GM19025 (cell line): Measurements from ENCODE around the gene FTO.
"Not testable (repeated sequence)": the region's sequence is repeated elsewhere in the genome, so short reads cannot be mapped to it uniquely, and the experiment has no call there.

Source experiments
- ATAC-seq: cut with Tn5 transposase; IDR thresholded peaks from one replicate; pipeline ENCODE4 v1.9.1; 2021; ENCODE audit warnings: mild to moderate bottlenecking, low read depth, moderate library complexity; ENCODE audit not compliant: unreplicated experiment

FTO gene

GRCh38 chr16:53703590-53704444 is at the start of gene FTO, which contains the start of gene RPGRIP1L:
Gene FTO (plus strand): TSS chr16:53704156.
Gene RPGRIP1L (minus strand): TSS chr16:53703859. CDS start chr16:53700723, 3,136 bp downstream.
- ATAC-seq, result peak; percentile 99

DNA sequence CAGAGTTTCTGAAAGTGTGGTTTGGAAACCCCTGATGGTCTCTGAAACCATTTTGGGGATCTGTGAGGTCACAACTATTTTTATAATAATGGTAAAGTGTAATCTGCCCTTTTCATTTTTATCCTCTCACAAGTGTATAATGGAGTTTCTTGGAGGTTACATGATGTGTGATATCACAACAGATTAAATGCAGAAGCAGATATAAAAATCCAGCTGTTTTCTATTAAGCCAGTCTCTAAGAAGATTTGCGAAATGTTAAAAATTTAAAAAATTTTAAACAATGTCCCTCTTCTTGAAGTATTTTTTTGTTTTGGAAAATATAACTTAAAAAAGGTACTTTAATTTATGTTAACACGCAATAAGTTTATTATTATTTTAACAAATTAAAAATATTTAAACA is 49.0 kb upstream of the FTO start:
- no peak for ATAC-seq

- ATAC-seq, result no peak
These were observed 41.9 kb upstream of the FTO start for GRCh38 chr16:53662072-53662471.

DNA sequence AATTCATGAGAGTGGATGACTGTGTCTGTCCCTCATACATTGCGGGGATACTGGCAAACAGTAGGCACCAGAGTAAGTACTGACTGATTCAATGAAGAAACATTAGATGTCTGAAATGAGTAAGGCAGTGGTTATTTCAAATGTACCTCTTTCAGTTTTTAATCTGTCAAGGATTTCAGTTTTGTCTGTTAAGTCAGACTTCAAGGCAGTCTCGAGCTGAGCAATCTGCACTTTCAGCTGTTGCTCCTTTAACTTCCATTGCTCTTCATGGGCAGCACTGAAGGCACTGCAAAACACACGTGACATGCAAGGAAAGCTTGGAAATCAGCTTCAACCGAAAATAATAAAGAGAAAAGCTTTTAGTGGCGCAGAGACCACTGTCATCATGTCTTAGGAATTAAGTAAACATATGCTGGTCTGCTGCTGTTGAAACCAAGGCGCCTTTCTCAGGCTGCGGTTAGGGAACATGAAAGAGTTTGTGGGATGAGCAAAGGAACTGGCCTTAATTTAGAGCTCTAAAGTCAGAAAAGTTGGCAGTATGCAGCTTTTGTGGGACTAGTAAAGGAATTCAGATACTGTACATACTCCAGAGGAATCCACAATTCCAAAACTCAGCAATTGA is 39.1 kb upstream of the FTO start:
- ATAC-seq, result no peak

GRCh38 chr16:53666786-53667415 is 37.1 kb upstream of the FTO start:
- no peak for ATAC-seq

DNA sequence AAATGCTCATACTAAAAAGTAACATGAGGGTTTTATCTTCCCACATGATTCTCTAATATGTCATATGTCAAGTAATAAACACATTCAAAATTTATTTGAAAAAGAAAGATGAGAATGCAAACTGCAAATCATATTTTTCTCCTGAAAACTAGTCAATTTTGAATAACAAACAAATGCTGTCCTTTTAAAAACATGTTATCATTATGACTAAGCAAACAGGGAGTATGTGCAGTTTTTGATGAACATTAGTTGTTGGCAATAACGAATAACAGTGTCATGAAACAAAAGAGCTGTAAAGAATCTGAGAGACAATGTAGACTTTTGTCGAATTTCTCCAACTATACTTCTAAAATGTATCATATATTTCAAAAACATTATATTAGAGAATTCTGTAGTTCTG is 35.1 kb upstream of the FTO start:
- no peak for ATAC-seq

GRCh38 chr16:53672461-53672860 is 31.5 kb upstream of the FTO start:
- ATAC-seq, result no peak

DNA sequence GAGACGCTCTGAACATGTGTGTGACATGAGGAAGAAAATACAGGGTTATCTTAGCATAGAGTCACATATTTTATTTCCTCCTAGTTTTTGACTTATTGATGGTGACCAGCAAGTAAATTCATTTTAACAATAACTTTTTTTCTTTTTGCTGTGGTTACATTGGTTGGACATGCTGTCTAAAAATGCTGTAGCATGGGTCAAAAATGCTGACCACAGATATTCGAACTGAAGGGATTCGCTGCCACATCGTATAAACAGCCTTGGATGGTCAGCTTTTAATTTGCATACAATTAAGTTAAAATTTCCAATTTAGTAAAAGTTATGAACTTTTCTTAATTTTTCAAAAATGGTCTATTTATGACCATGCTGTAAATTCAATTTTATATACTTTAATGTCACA is 30.8 kb upstream of the FTO start:
- no peak for ATAC-seq

- no peak for ATAC-seq
These were observed 25.8 kb upstream of the FTO start for GRCh38 chr16:53678155-53678554.

DNA sequence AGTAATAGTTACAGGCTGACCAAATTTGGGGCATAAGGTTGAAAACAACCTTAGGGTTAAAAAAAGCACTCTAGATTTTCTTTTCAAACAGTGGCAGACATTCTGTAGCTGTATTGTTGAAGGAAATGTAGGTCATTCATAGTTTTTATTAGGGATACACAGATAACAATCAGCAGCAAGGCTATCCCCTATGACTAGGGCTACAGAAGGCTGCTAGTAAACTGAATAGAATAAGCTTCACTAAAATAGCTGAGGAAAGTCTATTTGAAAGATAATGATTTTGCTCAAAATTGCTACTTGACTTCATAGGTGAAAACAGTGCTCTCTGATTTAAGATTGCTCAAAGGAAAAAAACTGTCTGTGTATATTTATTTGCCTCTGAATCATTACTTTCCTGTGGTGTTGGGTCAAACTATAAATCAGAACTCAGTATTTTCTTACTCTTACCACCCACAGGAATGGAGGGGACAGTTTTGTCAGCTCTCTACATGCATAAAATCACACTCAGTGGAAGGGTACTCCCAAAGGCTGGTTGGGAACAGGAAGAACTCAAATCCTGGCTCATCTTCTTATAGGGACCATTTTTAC is 25.1 kb upstream of the FTO start:
- ATAC-seq, result no peak

- ATAC-seq, result no peak
These were observed 23.2 kb upstream of the FTO start for GRCh38 chr16:53680756-53681155.

- no peak for ATAC-seq
These were observed 22.6 kb upstream of the FTO start for GRCh38 chr16:53681354-53681753.

- not testable (repeated sequence) for ATAC-seq
These were observed 18.6 kb upstream of the FTO start for GRCh38 chr16:53685334-53685733.

DNA sequence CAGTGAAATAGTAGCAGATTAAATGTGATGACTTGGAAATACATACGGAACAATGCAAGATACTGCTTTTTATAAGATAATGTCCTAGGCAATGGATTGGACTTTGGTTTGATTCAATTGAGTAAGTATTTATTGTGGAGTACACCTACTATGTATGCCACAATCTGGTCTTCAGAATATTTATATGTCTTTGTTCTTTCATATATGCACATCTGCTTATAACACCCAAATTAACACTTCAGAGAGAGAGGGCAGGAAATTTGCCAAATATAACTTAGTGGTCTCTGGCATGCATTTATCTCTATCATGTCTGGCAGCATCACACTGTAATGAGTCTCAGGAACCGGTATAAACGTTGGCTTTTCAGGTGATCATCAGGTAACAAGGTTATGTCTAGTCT is 17.2 kb upstream of the FTO start:
- ATAC-seq, result no peak

DNA sequence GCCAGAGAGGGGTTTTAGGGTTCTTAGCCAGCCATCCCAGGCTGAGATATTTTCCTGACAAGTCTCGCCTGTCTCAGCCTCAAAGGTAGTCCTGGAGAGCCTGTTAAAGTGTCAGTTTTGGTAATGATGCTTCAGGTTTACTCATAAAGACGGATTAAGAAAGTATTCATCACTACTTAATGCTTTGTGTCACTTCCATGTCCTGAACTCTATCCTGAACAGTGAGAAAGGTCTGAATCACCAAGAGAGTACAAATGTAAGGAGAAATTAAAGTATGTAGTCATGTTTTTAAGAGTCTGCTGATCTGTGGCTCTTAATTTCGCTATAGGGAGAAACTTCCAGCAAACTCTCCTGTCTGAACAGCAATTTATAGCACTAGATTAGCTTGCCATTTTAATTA is 14.3 kb upstream of the FTO start:
- no peak for ATAC-seq

DNA sequence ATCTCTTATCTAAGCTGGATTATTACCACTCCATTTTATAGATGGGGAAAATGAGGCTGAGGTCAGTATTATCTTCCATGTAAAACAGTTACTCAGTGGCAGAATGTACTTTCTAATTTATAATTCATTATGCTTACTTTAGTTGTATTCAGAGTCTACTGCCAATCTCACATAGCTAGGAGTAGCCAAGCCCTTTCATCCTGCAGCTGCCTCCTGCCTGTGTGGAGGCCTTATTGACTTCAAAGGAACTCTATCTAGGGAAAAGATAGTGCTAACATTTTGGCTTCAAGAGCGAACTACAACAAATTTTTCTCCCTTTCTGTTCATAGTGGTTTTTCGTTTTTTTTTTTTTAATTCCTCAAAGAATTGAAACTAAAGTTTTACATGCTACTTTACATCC is 13.2 kb upstream of the FTO start:
- no peak for ATAC-seq

DNA sequence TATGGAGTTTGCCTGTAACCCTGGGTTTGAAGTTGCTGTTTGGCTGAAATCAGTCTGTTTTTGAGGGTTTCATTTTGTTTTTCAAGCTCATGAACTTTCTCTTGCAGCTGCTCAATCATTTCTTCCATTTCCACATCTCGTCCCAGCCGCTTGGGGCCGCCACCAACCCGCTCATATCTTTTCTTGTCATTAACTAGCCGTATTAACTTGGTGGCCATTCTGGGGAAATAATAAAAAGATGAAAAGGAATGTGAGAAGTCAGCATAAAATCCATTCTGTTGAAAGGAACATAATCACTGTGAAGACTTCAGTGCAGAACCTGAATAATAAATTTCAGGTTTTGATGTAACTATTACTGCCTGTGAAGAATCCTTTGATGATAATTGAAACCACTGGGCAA is 11.8 kb upstream of the FTO start:
- no peak for ATAC-seq

- ATAC-seq, result no peak
These were observed 10.6 kb upstream of the FTO start for GRCh38 chr16:53693320-53693719.

GRCh38 chr16:53695070-53695469 is 8.9 kb upstream of the FTO start:
- no peak for ATAC-seq

- not testable (repeated sequence) for ATAC-seq
These were observed 5.7 kb upstream of the FTO start for GRCh38 chr16:53698271-53698670.

DNA sequence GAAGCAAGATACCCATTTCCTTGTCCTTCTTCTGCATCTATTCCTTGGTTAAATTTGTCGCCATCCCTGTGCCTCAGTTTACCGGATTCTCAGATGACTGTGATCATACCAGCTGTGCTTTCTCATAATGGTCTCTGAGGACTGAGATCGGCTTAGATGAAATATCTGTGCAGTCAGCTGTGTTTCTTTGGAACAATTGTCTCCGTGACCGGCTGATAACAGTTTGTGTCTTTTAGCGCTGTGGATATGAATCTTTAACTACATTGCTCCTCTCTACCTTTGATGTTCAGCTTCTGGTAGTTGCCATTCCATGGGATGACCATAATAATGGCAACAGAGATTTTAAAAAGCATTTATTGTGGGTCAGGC is 473 bp downstream of the FTO start:
- ATAC-seq, result no peak
